GM12801 (cell line): Measurements from ENCODE around the gene GRK2.

Source experiments
- TF ChIP-seq, protein P1 (sequence below): IDR thresholded peaks from one replicate; pipeline ENCODE4 v1.5.1; 2011; ENCODE audit warnings: control low read depth; ENCODE audit not compliant: insufficient read length; ENCODE audit errors: extremely low read depth

GRK2 gene

DNA sequence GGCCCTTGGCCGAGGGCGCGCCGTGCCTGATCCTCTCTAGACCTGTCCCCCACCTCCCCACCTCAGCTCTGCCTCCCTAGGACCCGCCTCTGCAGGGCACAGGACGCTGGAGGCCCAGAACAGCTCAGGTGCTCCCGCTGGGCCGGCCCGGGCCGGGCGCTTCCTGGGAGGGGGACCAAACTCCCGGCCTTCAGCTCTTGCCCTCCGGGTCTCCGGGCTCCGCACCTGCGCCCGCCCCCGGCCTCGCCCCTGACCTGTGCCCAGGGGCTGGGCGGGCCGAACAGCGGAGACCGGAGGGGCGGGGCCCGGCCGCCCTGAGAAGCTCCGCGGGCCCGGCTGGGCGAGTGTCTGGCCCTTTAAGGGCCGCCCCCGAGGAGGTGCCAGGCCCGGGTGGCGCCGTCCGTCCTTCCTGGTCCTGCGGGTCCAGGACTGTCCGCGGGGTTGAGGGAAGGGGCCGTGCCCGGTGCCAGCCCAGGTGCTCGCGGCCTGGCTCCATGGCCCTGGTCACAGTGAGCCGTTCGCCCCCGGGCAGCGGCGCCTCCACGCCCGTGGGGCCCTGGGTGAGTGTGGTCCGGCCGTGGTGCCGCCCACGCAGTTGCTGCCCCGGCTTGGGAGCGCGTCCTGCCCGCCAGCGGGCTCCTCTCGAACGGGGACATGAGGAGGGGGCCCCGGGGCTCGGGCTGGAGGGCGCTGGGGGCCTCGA lies 37.0 kb downstream of the GRK2 start, which contains the start of gene SSH3:
Gene SSH3 (plus strand): TSS at position 399 of the 703 bp plus-strand sequence. CDS start 96 bp downstream, at position 495.
- TF ChIP-seq, protein P1, sequence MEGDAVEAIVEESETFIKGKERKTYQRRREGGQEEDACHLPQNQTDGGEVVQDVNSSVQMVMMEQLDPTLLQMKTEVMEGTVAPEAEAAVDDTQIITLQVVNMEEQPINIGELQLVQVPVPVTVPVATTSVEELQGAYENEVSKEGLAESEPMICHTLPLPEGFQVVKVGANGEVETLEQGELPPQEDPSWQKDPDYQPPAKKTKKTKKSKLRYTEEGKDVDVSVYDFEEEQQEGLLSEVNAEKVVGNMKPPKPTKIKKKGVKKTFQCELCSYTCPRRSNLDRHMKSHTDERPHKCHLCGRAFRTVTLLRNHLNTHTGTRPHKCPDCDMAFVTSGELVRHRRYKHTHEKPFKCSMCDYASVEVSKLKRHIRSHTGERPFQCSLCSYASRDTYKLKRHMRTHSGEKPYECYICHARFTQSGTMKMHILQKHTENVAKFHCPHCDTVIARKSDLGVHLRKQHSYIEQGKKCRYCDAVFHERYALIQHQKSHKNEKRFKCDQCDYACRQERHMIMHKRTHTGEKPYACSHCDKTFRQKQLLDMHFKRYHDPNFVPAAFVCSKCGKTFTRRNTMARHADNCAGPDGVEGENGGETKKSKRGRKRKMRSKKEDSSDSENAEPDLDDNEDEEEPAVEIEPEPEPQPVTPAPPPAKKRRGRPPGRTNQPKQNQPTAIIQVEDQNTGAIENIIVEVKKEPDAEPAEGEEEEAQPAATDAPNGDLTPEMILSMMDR, result no peak

DNA sequence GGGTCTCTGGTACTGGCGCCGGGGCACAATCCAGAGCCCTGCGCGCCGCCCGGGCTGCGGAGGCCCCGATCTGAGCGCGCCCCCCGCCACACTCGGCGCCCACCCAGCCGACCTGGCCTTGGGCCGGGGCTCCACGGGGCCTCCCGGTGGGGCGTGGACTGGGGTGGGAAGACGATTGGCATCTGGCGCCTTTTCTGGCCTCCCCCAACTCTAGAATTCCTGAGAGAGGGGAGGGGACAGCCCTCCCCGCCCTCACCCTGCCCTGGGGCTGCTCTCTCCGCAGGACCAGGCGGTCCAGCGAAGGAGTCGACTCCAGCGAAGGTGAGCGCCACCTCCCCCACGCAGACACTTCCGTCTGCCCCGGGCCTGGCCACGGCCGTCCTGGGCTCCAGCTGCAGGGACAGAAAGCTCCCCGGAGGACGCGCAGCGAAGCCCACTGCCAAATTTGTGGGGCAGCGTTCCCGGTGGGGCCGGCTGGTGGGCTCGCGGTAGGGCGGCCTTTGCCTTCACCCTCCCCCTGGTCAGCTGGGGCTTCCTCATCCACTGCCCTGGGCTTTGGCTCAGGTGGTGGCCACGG lies 37.6 kb downstream of the GRK2 start:
- TF ChIP-seq, protein P1, result no peak

DNA sequence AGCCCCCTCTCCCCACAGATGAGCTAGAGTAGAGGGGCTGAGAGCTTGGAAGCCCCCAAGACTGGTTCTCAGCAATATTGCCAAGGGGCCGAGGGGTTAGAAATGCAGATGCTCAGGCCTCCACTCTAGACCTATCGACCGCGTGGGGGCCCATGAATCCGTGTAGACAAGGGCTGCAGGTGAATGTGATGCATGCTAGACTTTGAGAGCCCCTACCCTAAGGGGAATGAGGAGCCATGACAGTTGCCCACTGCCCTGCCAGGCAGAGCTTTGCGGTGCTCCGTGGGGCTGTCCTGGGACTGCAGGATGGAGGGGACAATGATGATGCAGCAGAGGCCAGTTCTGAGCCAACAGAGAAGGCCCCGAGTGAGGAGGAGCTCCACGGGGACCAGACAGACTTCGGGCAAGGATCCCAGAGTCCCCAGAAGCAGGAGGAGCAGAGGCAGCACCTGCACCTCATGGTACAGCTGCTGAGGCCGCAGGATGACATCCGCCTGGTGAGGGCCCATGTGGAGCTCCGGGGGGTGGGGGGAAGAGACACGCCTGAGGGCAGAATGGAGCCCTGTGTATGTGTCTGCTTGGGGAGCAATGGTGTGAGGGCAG lies 38.3 kb downstream of the GRK2 start:
- TF ChIP-seq, protein P1, result no peak

DNA sequence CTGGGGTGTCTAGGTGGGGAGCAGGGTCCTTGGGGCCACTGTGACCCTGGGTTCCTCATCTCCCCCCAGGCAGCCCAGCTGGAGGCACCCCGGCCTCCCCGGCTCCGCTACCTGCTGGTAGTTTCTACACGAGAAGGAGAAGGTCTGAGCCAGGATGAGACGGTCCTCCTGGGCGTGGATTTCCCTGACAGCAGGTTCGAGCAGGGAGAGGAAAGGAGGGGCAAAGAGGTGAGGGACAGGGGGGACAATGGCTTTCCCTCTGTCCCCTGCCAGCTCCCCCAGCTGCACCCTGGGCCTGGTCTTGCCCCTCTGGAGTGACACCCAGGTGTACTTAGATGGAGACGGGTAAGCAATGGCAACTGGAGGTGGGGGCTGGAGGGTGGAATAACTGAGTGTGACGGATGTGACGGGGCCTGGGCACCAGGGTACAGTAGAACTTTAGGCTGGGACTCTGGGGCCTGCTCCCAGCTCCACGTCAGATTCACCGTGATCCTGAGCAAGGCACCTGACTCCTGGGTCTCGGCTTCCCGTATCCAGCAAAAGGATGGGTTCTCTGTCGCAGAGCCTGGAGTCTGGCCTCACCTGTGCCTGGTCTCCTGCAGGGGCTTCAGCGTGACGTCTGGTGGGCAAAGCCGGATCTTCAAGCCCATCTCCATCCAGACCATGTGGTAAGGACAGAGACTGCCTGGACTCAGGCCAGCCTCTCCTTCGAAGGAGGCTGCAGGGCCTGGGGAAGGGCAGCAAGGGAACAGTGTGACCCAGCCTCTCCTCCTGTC lies 40.7 kb downstream of the GRK2 start:
- TF ChIP-seq, protein P1, result no peak

DNA sequence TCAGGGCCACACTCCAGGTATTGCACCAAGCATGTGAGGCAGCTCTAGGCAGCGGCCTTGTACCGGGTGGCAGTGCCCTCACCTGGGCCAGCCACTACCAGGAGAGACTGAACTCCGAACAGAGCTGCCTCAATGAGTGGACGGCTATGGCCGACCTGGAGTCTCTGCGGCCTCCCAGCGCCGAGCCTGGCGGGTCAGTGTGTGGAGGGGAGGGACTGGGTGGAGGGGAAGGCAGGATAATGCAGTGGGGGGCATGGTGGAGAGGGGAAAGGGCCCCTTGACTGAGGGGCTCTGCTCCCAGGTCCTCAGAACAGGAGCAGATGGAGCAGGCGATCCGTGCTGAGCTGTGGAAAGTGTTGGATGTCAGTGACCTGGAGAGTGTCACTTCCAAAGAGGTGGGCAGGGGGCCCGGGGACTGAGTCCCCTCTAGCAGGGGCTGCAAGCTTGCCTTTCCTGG lies 41.3 kb downstream of the GRK2 start:
- TF ChIP-seq, protein P1, result no peak

DNA sequence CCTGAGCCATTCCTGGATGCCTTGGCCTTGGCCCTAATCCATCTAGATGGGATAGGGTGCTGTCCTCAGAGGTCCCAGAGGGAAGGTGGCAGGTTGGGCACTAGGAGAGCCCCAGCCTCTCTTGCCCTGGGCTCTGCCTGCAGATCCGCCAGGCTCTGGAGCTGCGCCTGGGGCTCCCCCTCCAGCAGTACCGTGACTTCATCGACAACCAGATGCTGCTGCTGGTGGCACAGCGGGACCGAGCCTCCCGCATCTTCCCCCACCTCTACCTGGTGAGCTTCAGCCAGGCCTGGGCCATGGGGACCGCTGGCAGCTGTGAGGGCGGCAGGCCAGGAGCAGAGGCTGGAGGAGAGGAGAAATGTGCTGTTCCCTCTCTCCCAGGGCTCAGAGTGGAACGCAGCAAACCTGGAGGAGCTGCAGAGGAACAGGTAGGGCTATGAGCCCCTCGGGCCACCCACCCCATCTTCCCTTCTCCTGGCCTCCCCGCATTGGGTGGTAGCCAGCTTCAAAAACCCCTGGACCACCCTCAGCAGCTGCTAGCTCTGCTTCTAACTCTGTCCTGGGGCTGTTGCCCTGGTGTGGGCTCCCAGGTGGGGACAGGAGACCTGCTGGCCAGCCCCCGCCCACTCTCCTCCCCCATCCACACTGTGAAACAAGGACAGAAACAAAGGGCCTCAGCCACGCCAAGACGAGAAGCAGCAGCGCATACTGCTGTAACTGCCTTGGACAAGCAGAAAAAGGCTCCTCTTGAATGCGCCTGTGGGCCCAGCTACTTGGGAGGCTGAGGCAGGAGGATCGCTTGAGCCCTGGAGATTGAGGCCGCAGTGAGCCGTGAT lies 42.0 kb downstream of the GRK2 start:
- TF ChIP-seq, protein P1, result no peak
